Muscle layer of duodenum (tissue), 2 donors: ENCODE results near the gene CAMKK2.
"Not testable (repeated sequence)": the region's sequence is repeated elsewhere in the genome, so short reads cannot be mapped to it uniquely, and the experiment has no call there.

Source experiments
- H3K27ac ChIP-seq: one replicate; pipeline ENCODE4 v1.7.0; 2013; ENCODE audit warnings: mild to moderate bottlenecking, low read length
- H3K27me3 ChIP-seq: one replicate; pipeline ENCODE4 v1.7.0; 2013; ENCODE audit warnings: low read depth, mild to moderate bottlenecking, control low read depth, low read length
- H3K36me3 ChIP-seq, 2 donors: one replicate each; pipeline ENCODE4 v1.7.0; 2013; ENCODE audit warnings: low read length in 2 of 2, control low read depth in 1 of 2, mild to moderate bottlenecking in 1 of 2; ENCODE audit not compliant: insufficient read depth in 2 of 2, control insufficient read depth in 1 of 2
- H3K4me1 ChIP-seq, 2 donors: one replicate each; pipeline ENCODE4 v1.7.0; 2013; ENCODE audit warnings: low read length in 2 of 2, mild to moderate bottlenecking in 2 of 2, control low read depth in 1 of 2, moderate library complexity in 1 of 2; ENCODE audit not compliant: insufficient read depth in 2 of 2, control insufficient read depth in 1 of 2
- H3K4me3 ChIP-seq, 2 donors: one replicate each; pipeline ENCODE4 v1.7.0; 2013; ENCODE audit warnings: low read length in 2 of 2, low read depth in 1 of 2, mild to moderate bottlenecking in 1 of 2
- H3K9me3 ChIP-seq, 2 donors: one replicate each; pipeline ENCODE4 v1.7.0; 2013; ENCODE audit warnings: low read length in 2 of 2, control low read depth in 1 of 2, mild to moderate bottlenecking in 1 of 2; ENCODE audit not compliant: control insufficient read depth in 1 of 2
- donor health status: healthy.

Gene CAMKK2

DNA sequence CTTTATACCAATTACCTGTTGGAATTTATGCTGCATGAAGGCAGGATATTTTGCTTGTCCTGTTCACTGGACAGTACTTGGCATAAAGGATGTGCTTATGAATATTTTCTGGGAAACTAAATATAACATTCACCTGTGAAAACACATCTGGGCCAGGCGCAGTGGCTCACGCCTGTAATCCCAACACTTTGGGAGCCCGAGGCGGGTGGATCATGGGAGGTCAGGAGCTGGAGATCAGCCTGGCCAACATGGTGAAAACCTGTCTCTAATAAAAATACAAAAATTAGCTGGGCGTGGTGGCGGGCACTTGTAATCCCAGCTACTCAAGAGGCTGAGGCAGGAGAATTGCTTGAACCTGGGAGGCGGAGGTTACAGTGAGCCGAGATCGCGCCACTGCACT is 87.9 kb downstream of the CAMKK2 start:
- H3K9me3 ChIP-seq, H3K27me3 ChIP-seq, H3K4me1 ChIP-seq, H3K27ac ChIP-seq, H3K4me3 ChIP-seq, H3K36me3 ChIP-seq: not testable (repeated sequence)

DNA sequence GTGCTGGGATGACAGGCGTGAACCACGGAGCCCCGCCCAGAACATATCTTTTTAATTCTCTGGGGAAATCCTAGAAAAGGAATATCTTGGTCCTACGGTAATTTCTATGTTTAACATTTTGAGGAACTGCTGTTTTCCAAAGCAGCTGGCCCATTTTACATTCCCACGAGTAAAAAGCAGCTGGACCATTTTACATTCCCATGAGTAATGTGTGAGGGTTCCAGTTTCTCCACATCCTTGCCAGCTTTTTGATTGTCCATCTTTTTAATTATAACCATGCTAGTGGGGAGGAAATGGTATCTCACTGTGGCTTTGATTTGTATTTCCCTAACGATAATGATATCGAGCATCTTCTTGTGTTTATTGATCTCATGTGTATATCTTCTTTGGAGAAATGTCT is 91.0 kb downstream of the CAMKK2 start:
- Histone ChIP-seq H3K4me1 (peaks cover 0 to 7% of the 10 kb centered on the region in 2 donors), H3K27ac (no peak overlapping the region), H3K36me3 (no peaks in the 10 kb centered on the region), H3K27me3 (no peaks in the 10 kb centered on the region), H3K9me3 (no peaks in the 10 kb centered on the region), H3K4me3 (no peak overlapping the region)

DNA sequence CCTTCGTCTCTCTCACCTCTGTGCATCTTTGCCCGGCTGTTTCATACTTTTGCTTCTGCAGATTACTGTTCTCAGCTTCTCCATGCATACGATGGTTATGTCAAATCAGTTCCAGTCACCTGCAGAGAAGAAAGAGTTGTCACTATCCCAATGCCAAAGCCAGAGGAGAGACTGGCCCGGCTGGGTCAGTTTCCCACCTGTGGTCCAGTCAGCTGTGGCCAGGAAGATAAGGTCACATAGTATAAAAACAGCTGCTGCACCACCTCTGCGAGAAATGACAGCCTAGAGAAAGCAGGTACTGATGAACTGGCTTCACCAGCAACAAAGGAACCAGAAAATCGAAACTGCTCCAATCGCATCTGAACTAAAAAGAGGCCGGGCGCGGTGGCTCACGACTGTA is 93.0 kb downstream of the CAMKK2 start:
- no peak overlapping the region for H3K4me3 ChIP-seq
- H3K4me1 ChIP-seq, result no peaks in the 10 kb centered on the region
- no peak overlapping the region for H3K27ac ChIP-seq
- no peaks in the 10 kb centered on the region for H3K9me3 ChIP-seq
- H3K36me3 ChIP-seq, result no peaks in the 10 kb centered on the region
- H3K27me3 ChIP-seq, result no peaks in the 10 kb centered on the region

DNA sequence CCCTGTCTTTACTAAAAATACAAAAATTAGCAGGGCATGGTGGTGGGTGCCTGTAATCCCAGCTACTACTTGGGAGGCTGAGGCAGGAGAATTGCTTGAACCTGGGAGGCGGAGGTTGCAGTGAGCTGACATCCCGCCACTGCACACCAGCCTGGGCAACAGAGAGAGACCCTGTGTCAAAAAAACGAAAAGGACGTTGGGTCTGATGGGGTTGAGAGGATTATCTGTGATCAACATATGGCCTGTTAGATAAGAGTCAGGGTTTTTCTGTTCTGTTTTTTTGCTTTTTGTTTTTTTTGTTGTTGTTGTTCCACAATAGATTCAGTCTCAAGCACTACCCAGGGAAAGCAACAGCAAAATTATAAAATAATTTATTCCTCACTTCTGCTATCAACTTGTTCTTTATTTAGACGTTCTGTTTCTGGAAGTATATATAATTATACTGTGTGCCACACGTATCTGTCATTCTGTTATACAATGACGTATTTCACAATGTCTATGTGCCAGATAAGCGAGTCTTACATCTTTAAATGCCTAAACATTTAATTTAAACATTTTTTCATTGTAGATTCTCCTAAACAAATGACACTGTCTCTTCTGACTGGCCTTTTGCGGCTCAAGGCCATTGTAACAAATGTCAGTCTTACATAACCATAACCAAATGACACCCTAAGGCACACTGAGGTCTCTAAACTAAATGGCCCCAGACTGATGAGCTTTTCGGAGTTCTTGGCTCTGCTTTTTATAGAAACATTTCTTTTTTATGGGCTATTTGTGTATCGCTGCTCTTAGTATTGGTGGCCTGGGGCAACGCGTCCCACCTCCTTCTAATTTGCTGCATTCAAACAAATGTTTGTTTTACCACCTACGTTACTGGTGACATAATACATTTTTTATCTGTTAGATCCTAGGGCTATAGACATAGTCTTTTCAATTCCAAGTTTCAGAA is 93.8 kb downstream of the CAMKK2 start:
- H3K4me3 ChIP-seq, result no peak overlapping the region
- H3K9me3 ChIP-seq, result no peaks in the 10 kb centered on the region
- H3K27me3 ChIP-seq, result no peaks in the 10 kb centered on the region
- H3K27ac ChIP-seq, result no peak overlapping the region
- H3K36me3 ChIP-seq, result no peaks in the 10 kb centered on the region
- no peaks in the 10 kb centered on the region for H3K4me1 ChIP-seq

DNA sequence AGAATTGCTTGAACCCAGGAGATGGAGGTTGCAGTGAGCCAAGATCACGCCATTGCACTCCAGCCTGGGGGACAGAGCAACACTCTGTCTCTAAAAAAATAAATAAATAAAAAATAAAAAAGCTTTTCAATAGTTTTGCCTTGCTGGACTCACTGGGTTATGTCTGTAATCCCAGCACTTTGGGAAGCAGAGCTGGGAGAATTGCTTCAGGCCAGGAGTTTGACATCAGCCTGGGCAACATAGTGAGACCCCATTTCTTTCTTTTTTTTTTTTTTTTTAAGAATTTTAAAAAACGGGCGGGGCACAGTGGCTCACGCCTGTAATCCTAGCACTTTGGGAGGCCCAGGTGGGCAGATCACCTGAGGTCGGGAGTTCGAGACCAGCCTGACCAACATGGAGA is 95.4 kb downstream of the CAMKK2 start:
- not testable (repeated sequence) for H3K4me1 ChIP-seq, H3K27ac ChIP-seq, H3K9me3 ChIP-seq, H3K36me3 ChIP-seq, H3K4me3 ChIP-seq, H3K27me3 ChIP-seq

DNA sequence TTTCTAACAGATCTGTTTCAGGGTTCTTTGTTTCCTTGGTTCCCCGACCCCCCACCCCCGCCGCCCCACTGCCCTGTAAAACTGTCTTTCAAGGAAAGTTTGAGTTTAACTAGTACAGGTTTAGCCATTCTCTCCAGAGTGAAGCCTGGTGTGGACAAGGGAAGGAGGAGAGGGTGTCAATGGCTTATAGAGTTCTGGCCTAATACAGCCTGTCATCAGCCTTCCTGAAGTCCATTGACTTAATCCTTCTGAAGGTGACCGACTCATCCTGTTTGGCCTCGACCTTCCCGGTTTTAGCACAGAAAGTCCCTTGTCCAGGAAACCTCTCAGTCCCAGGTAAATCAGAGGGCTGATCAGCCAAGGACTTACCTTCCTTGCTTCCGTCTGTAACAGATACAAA is 97.6 kb downstream of the CAMKK2 start:
- Histone ChIP-seq H3K27me3 (no peaks in the 10 kb centered on the region), H3K4me3 (no peak overlapping the region), H3K27ac (no peak overlapping the region), H3K36me3 (no peaks in the 10 kb centered on the region), H3K9me3 (no peaks in the 10 kb centered on the region), H3K4me1 (no peaks in the 10 kb centered on the region)

DNA sequence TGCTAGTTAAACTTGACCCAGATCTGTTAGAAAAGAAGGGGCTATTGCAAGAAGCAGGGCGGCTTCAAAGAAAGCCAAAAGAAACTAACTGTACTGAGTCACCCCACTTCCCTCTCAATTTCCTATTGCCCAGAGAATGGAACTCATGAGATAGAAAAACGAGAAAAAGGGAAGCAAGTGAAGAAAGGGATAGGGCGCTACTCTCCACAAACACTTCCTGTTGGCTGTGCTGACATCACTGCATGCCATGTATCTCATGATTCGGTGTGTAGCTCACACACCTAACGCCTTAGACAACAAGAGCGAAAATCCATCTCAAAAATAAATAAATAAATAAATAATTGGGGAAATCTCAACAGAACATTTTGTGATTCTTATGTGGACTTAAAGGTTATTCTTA is 99.6 kb downstream of the CAMKK2 start:
- H3K27me3 ChIP-seq, result no peaks in the 10 kb centered on the region
- H3K36me3 ChIP-seq, result no peaks in the 10 kb centered on the region
- no peak overlapping the region for H3K4me3 ChIP-seq
- H3K4me1 ChIP-seq, result no peaks in the 10 kb centered on the region
- no peaks in the 10 kb centered on the region for H3K9me3 ChIP-seq
- peak overlapping the region; percentile 54 for H3K27ac ChIP-seq

DNA sequence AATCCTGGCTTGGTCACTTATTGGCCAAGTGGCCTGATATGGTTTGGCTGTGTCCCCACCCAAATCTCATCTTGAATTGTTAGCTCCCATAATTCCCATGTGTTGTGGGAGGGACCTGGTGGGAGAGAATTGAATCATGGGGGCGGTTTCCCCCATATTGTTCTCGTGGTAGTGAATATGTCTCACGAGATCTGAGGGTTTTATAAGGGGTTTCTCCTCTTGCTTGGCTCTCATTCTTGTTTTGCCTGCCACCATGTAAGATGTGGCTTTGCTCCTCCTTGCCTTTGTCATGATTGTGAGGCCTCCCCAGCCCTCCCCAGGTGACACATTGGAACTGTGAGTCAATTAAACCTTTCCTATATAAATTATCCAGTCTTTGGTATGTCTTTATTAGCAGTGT is 105.4 kb downstream of the CAMKK2 start:
- Histone ChIP-seq H3K4me1 (no peaks in the 10 kb centered on the region), H3K36me3 (peaks cover 0 to 7% of the 10 kb centered on the region in 2 donors), H3K27ac (peak overlapping the region; percentile 1)

DNA sequence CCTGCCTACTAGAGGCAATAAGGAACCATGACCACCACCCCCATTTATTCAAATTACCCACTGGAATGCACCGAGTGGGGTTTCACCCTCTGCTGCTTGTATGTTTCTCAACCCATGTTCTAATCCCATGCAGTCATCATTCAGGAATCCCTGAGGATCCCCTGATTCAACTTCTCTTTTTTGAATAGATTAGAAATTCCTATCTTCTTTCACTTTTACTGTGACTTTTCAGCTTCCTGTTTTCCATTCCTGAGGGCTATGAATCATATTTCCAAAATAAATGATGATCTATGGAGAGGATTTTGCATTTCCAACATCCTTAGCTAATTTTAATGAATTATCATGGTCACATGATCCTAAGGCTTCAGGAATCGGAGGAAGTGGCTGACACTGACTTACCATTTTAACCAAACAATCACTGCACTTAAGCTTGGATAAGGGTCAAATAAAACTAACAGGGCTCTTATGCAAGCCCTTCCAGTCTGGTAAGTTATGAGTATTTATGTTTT is 105.9 kb downstream of the CAMKK2 start:
- Histone ChIP-seq H3K9me3 (no peaks in the 10 kb centered on the region), H3K36me3 (peaks cover 0 to 7% of the 10 kb centered on the region in 2 donors), H3K4me1 (no peaks in the 10 kb centered on the region), H3K27ac (peak overlapping the region; percentile 1), H3K27me3 (no peaks in the 10 kb centered on the region), H3K4me3 (no peak overlapping the region)

More for the DNA sequence above, 105.4 kb downstream of the CAMKK2 start:
- H3K27me3 ChIP-seq, result no peaks in the 10 kb centered on the region
- H3K9me3 ChIP-seq, result no peaks in the 10 kb centered on the region
- H3K4me3 ChIP-seq, result no peak overlapping the region

DNA sequence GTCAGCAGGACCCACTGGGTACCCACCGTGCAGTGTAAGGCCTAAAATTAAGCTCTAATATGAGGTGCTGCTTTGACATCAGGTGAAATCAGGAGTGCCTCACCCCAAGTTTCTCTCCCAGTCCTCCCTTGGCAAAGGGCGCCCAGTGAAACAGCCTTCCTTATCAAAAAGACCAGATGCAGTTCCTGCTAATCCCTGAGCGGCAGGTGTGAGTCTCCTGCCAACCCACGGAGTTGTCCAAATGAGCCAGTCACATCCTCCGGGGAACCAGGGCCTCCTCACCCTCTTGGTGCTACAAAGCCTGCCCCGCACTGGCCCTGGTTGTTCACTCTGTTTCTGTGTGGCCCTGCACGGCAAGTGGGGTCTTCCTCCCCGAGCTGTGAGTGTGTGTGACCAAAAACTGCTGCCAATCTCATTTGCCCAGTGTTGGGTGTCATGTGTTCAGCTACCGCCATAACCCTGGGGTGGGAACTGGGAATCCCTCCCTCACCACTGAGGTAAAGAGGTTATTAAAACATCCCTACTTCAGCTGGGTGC is 106.8 kb downstream of the CAMKK2 start:
- Histone ChIP-seq H3K27me3 (no peaks in the 10 kb centered on the region), H3K9me3 (no peaks in the 10 kb centered on the region), H3K4me3 (no peak overlapping the region), H3K4me1 (no peaks in the 10 kb centered on the region), H3K36me3 (peaks cover 0 to 14% of the 10 kb centered on the region in 2 donors), H3K27ac (no peak overlapping the region)

DNA sequence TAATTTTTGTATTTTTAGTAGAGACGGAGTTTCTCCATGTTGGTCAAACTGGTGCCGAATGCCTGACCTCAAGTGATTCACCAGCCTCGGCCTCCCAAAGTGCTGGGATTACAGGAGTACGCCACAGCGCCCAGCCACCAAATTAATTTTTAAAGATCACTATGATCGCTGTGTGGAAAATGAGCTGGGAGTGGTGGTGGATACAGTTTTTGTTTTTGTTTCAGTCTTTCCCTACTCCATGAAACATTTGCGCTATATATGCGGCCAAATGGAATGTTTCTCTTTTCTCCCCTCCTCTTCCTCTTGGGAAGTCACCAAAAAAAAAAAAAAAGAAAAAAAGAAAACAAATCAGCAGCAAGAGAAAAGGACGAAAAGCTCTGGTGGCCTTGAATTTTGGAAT is 107.4 kb downstream of the CAMKK2 start:
- H3K4me3 ChIP-seq, result no peak overlapping the region
- peaks cover 0 to 17% of the 10 kb centered on the region in 2 donors for H3K36me3 ChIP-seq
- H3K27me3 ChIP-seq, result no peaks in the 10 kb centered on the region
- no peaks in the 10 kb centered on the region for H3K4me1 ChIP-seq
- H3K9me3 ChIP-seq, result no peaks in the 10 kb centered on the region
- H3K27ac ChIP-seq, result no peak overlapping the region
